Astrocyte (in vitro differentiated cells and primary cell): ENCODE measurements around the gene LIN52. TPM values are rescaled to one million over a fixed set of nuclear protein-coding genes. Genes with fewer than 3 reads are reported as not detected.
A peak's percentile ranks its signal among the peaks of the same experiment; 100 is the strongest.

Experiments
- DNase-seq: peaks from one replicate; pipeline ENCODE4 v3.0.0-alpha.2; 2010; ENCODE audit warnings: low read depth
- FAIRE-seq: peaks from 2 replicates; lab custom pipeline; 2011; peaks lifted over from hg19 to GRCh38; lab: Jason Lieb, UNC
- H2AFZ ChIP-seq: 2 replicates; pipeline ENCODE4 v1.6.0; 2012; ENCODE audit warnings: low read depth, low read length, inconsistent platforms
- H3K27ac ChIP-seq: 2 replicates; pipeline ENCODE4 v1.5.1; 2011; ENCODE audit warnings: low read depth, low read length, inconsistent platforms
- H3K27me3 ChIP-seq: 2 replicates; pipeline ENCODE4 v1.6.0; 2011; ENCODE audit warnings: low read length, inconsistent platforms; ENCODE audit not compliant: insufficient read depth
- H3K36me3 ChIP-seq: 2 replicates; pipeline ENCODE4 v1.5.1; 2011; ENCODE audit warnings: low read length, inconsistent platforms; ENCODE audit not compliant: insufficient read depth
- H3K4me1 ChIP-seq: 2 replicates; pipeline ENCODE4 v1.5.1; 2011; ENCODE audit warnings: low read length, inconsistent platforms; ENCODE audit not compliant: insufficient read depth
- H3K4me2 ChIP-seq: 2 replicates; pipeline ENCODE4 v1.6.0; 2012; ENCODE audit warnings: low read length, inconsistent platforms
- H3K4me3 ChIP-seq: 2 replicates; pipeline ENCODE4 v1.5.1; 2011; ENCODE audit warnings: low read depth, mild to moderate bottlenecking, low read length, inconsistent platforms; ENCODE audit not compliant: insufficient read depth
- H3K79me2 ChIP-seq: 2 replicates; pipeline ENCODE4 v1.6.0; 2012; ENCODE audit warnings: mild to moderate bottlenecking, low read length, inconsistent platforms; ENCODE audit not compliant: insufficient read depth
- H3K9ac ChIP-seq: 2 replicates; pipeline ENCODE4 v1.6.0; 2012; ENCODE audit warnings: mild to moderate bottlenecking, low read length, inconsistent platforms
- H3K9me3 ChIP-seq: 2 replicates; pipeline ENCODE4 v1.5.1; 2012; ENCODE audit warnings: low read depth, mild to moderate bottlenecking, low read length, inconsistent platforms; ENCODE audit not compliant: insufficient read depth
- H4K20me1 ChIP-seq: 2 replicates; pipeline ENCODE4 v1.6.0; 2012; ENCODE audit warnings: low read length, inconsistent platforms; ENCODE audit not compliant: insufficient read depth
- H3K27ac Mint-ChIP-seq: one replicate; pipeline ENCODE4 v1.8.0; 2021; ENCODE audit warnings: mild to moderate bottlenecking, mixed read lengths; ENCODE audit not compliant: unreplicated experiment
- H3K27me3 Mint-ChIP-seq: one replicate; pipeline ENCODE4 v1.8.0; 2021; ENCODE audit warnings: low read depth, mixed read lengths; ENCODE audit not compliant: unreplicated experiment
- H3K36me3 Mint-ChIP-seq: one replicate; pipeline ENCODE4 v1.8.0; 2021; ENCODE audit warnings: low read depth, mixed read lengths; ENCODE audit not compliant: unreplicated experiment
- H3K4me1 Mint-ChIP-seq: one replicate; pipeline ENCODE4 v1.8.0; 2021; ENCODE audit warnings: low read depth, mixed read lengths; ENCODE audit not compliant: unreplicated experiment
- H3K4me3 Mint-ChIP-seq: one replicate; pipeline ENCODE4 v1.8.0; 2021; ENCODE audit warnings: mild to moderate bottlenecking, moderate library complexity, mixed read lengths; ENCODE audit not compliant: unreplicated experiment
- H3K9me3 Mint-ChIP-seq: one replicate; pipeline ENCODE4 v1.8.0; 2021; ENCODE audit warnings: mild to moderate bottlenecking, mixed read lengths; ENCODE audit not compliant: unreplicated experiment
- EZH2 ChIP-seq: IDR thresholded peaks from 2 replicates; pipeline ENCODE4 v1.6.1; 2012; ENCODE audit warnings: mild to moderate bottlenecking, low read length, inconsistent platforms; ENCODE audit not compliant: insufficient read depth
- total RNA-seq: library from RNA; stranded (reverse); gene quantifications from 2 replicates; pipeline ENCODE4 v1.2.1, GENCODE V29; 2021
- TF ChIP-seq, protein P1 (sequence below): IDR thresholded peaks from 2 replicates; pipeline ENCODE4 v1.5.1; 2011; ENCODE audit warnings: low read depth, mild to moderate bottlenecking, inconsistent platforms, low read length, moderate library complexity; ENCODE audit not compliant: insufficient read depth

LIN52 gene
- total RNA-seq, 1 donor from 2014 or later, result 5.5 TPM

DNA sequence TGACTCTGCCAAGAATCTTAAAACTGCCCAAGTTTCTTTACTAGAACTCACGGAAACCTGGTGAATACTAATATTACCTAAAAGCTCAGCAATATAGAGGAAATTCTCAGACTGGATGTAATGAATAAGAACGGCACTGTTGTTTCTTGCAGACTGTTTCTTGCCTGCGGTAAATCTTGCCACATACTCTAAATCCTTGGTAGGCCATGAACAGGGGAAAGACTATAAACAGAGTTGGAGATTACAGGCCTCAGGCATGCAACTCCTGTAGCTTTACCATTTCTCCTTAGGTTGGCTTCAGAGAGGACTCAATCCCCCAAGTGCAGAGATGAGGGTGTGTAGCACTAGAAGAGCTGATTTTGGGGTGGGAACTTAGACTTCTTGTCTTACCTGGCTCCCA, 1.6 kb upstream of the LIN52 start:
- H3K9me3 ChIP-seq, result no peaks in the 10 kb centered on the region
- peaks cover 6% of the 10 kb centered on the region for H3K4me1 ChIP-seq
- peak overlapping the region; percentile 93 for H3K9ac ChIP-seq
- Mint-ChIP-seq H3K4me1 (peaks cover 9% of the 10 kb centered on the region), H3K36me3 (no peaks in the 10 kb centered on the region), H3K27me3 (no peaks in the 10 kb centered on the region), H3K9me3 (no peaks in the 10 kb centered on the region), H3K27ac (no peak overlapping the region), H3K4me3 (peak overlapping the region; percentile 97)
- H3K79me2 ChIP-seq, result peaks cover 14% of the 10 kb centered on the region
- no peaks in the 10 kb centered on the region for H3K27me3 ChIP-seq
- FAIRE-seq (no peak), DNase-seq (no peak)
- no peaks in the 10 kb centered on the region for H3K36me3 ChIP-seq
- H4K20me1 ChIP-seq, result no peaks in the 10 kb centered on the region
- H3K4me2 ChIP-seq, result peak overlapping the region; percentile 100
- no peak overlapping the region for H3K27ac ChIP-seq
- no peak overlapping the region for H2AFZ ChIP-seq
- H3K4me3 ChIP-seq, result no peak overlapping the region
- TF ChIP-seq, protein P1, sequence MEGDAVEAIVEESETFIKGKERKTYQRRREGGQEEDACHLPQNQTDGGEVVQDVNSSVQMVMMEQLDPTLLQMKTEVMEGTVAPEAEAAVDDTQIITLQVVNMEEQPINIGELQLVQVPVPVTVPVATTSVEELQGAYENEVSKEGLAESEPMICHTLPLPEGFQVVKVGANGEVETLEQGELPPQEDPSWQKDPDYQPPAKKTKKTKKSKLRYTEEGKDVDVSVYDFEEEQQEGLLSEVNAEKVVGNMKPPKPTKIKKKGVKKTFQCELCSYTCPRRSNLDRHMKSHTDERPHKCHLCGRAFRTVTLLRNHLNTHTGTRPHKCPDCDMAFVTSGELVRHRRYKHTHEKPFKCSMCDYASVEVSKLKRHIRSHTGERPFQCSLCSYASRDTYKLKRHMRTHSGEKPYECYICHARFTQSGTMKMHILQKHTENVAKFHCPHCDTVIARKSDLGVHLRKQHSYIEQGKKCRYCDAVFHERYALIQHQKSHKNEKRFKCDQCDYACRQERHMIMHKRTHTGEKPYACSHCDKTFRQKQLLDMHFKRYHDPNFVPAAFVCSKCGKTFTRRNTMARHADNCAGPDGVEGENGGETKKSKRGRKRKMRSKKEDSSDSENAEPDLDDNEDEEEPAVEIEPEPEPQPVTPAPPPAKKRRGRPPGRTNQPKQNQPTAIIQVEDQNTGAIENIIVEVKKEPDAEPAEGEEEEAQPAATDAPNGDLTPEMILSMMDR, result no peak
- TF ChIP-seq EZH2, result no peak

DNA sequence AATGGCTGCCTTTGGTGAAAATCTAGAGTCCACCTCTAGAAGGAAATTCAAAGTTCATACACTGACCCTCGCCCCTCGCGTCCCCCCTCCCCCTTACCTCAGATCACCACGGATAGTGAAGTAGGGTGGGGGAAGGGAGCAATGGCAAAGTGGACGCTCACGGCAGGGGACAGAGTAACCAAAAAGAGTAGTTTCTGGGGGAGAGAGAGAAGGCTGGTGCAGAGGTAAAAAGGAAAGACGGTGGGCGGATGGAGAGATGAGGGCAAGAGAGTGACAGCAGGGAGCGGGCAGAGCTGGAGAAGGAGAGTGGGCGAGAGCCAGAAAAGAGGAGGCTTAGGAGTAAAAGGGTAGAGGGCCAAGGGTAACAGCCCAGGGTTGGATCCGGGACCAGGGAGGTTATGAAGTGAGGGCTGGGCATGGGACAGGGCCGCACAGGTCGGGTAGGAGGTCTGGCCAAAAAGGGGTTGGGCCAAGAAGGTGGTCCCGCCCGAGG, 926 bp upstream of the LIN52 start:
- FAIRE-seq (no peak), DNase-seq (no peak)
- Mint-ChIP-seq H3K27ac (peak overlapping the region; percentile 59), H3K4me1 (peaks cover 9% of the 10 kb centered on the region), H3K4me3 (peak overlapping the region; percentile 97), H3K9me3 (no peaks in the 10 kb centered on the region), H3K27me3 (no peaks in the 10 kb centered on the region), H3K36me3 (no peaks in the 10 kb centered on the region)
- Histone ChIP-seq H3K4me3 (peak overlapping the region; percentile 88), H3K36me3 (no peaks in the 10 kb centered on the region), H3K9ac (peak overlapping the region; percentile 93), H3K4me2 (peak overlapping the region; percentile 100), H3K4me1 (peaks cover 6% of the 10 kb centered on the region), H3K79me2 (peaks cover 14% of the 10 kb centered on the region), H3K9me3 (no peaks in the 10 kb centered on the region), H4K20me1 (no peaks in the 10 kb centered on the region), H3K27ac (peak overlapping the region; percentile 70), H3K27me3 (no peaks in the 10 kb centered on the region), H2AFZ (peak overlapping the region; percentile 96)
- TF ChIP-seq, protein P1, result no peak
- TF ChIP-seq EZH2, result no peak

DNA sequence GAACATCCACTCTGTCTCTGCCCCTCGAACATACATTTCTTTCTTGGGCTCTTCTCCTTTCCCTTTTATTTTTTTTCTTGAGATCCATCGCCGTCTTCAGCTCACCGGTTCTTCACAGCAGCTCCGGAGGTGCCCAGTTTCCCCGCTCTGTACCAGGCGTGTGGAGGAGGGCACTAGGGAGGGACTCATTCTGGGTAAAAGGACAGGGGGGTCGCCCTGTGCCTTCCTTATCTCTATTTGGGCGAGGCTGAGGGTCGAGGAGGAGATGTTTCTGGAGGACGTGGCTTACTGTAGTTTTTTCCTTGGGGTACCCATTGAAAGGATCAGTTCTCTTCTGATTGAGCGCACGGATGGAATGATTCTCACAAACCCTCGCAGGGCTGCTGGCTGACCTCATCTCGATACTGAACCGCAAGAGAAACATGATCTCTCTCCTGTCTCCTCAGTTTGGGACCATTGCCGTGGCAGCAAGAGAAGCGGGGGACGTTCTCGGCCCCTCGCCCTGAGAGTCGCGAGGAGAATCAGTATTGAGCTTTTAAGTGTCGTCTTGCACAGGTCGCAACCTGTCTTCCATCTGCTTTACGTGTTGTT, 386 bp downstream of the LIN52 start:
- H3K4me3 ChIP-seq, result peak overlapping the region; percentile 96
- no peaks in the 10 kb centered on the region for H3K9me3 ChIP-seq
- H3K4me1 Mint-ChIP-seq, result peaks cover 9% of the 10 kb centered on the region
- H3K27me3 ChIP-seq, result no peaks in the 10 kb centered on the region
- peaks cover 19% of the 10 kb centered on the region for H3K79me2 ChIP-seq
- H4K20me1 ChIP-seq, result no peaks in the 10 kb centered on the region
- no peaks in the 10 kb centered on the region for H3K27me3 Mint-ChIP-seq
- H3K9me3 Mint-ChIP-seq, result no peaks in the 10 kb centered on the region
- FAIRE-seq (no peak), DNase-seq (peak; percentile 41)
- no peaks in the 10 kb centered on the region for H3K36me3 Mint-ChIP-seq
- H3K27ac Mint-ChIP-seq, result peak overlapping the region; percentile 97
- TF ChIP-seq, protein P1, result no peak
- TF ChIP-seq EZH2, result no peak
- H2AFZ ChIP-seq, result peak overlapping the region; percentile 78
- peak overlapping the region; percentile 87 for H3K27ac ChIP-seq
- peak overlapping the region; percentile 97 for H3K4me3 Mint-ChIP-seq
- no peaks in the 10 kb centered on the region for H3K36me3 ChIP-seq
- peak overlapping the region; percentile 96 for H3K9ac ChIP-seq
- H3K4me2 ChIP-seq, result peak overlapping the region; percentile 90
- peaks cover 6% of the 10 kb centered on the region for H3K4me1 ChIP-seq
